HL-60 (cell line): Measurements from ENCODE around the gene BTLA.

Experiments
- GABPA ChIP-seq: IDR thresholded peaks from 2 replicates; pipeline ENCODE4 v1.6.1; 2012; ENCODE audit warnings: low read depth
- POLR2AphosphoS5 ChIP-seq: IDR thresholded peaks from 2 replicates; pipeline ENCODE4 v1.6.1; 2012; ENCODE audit warnings: low read depth
- TF ChIP-seq, protein P1 (sequence below): IDR thresholded peaks from one replicate; pipeline ENCODE4 v1.5.1; 2011; ENCODE audit warnings: low read length, control low read depth, inconsistent platforms; ENCODE audit not compliant: insufficient read depth

DNA sequence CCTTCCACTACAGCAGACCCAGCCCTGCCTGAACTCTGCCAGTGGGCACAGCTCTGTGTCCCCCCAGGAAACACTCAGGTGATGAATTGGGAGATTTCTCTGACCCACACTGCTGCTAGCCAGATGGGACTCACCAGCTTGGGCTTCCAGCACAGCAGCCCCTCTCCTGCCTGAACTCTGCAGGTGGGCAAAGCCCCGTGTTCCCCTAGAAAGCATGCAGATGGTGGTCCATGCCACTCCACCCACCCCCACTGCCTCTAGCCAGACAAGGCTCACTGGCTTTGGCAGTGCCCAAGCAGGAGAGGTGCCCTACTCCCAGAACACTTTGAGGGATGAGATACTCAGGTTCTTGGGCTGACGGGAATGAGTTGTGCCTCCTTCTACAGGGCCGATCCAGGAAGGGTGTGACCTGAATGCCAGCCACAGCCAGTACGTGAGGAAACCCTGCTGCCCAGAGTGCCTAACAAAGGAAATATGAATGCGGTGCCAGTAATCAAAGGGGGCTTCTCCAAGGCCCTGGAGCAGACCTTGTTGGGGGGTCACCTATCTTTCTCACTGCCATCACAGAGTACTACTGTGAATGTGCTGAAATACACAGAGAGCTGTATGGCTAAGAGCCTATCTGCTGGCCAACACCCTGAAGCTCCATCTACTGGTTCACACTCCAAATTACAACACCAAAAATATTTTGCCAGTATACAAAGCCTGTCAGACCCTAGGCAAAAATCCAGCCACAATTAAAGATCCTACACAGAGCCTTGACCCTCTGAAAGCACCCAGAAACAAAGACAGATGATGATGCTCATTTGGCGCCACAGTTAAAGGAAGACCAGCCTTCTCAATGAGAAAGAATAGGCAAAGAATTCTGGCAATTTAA lies 61.9 kb downstream of the BTLA start:
- TF ChIP-seq, protein P1, sequence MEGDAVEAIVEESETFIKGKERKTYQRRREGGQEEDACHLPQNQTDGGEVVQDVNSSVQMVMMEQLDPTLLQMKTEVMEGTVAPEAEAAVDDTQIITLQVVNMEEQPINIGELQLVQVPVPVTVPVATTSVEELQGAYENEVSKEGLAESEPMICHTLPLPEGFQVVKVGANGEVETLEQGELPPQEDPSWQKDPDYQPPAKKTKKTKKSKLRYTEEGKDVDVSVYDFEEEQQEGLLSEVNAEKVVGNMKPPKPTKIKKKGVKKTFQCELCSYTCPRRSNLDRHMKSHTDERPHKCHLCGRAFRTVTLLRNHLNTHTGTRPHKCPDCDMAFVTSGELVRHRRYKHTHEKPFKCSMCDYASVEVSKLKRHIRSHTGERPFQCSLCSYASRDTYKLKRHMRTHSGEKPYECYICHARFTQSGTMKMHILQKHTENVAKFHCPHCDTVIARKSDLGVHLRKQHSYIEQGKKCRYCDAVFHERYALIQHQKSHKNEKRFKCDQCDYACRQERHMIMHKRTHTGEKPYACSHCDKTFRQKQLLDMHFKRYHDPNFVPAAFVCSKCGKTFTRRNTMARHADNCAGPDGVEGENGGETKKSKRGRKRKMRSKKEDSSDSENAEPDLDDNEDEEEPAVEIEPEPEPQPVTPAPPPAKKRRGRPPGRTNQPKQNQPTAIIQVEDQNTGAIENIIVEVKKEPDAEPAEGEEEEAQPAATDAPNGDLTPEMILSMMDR = no peak
- TF ChIP-seq POLR2AphosphoS5 (no peak), GABPA (no peak)
